D721Med (cell line): ENCODE measurements around the gene OXSR1.
A peak's percentile ranks its signal among the peaks of the same experiment; 100 is the strongest.
"Not testable (repeated sequence)": the region's sequence is repeated elsewhere in the genome, so short reads cannot be mapped to it uniquely, and the experiment has no call there.

Experiments used
- DNase-seq: peaks from one replicate; pipeline ENCODE4 v3.0.0; 2011; ENCODE audit warnings: low spot score; ENCODE audit not compliant: insufficient read length
- FAIRE-seq: peaks from 2 replicates; lab custom pipeline; 2011; peaks lifted over from hg19 to GRCh38; lab: Jason Lieb, UNC
- TF ChIP-seq, protein P1 (sequence below): IDR thresholded peaks from 2 replicates; pipeline ENCODE4 v1.5.1; 2012; ENCODE audit warnings: mild to moderate bottlenecking, control low read depth; ENCODE audit not compliant: insufficient read depth; ENCODE audit errors: missing control alignments

Gene OXSR1

DNA sequence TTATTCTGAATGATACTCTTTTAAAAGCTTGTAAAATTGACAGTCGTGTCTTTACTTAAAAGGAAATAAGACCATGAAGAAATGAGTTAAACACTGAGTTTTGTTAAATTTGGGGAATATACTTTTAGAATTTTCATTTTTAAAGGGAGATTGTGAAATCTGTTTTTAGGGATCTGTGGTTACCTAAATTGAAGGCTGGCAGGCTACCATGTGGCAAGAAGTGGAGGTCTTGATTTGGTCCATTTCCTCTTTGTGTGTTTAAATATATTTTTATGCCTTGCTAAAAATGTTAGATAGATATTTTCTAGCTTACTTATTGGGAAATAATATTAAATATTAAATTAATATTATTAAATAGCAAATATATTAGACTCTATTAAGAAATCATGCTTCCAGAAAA, 63.7 kb downstream of the OXSR1 start:
- FAIRE-seq, result no peak
- no peak for DNase-seq

DNA sequence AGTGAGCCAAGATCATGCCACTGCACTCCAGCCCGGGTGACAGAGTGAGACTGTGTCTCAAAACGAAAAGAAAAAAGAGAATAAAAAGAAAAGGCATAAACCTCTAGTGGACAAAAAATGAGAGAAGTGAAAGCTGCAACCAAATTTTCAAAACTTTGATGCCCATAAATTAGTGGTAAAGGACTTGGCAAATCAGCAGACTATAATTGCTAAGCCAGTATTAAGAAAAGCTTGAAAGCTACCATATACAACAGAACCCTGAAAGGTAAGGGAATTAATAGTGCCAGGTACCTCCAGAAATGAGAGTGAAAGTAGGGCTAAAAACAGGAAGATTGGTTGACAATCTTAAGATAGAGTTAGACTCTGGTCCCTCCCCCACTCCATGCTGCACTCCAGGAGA, 67.4 kb downstream of the OXSR1 start:
- no peak for DNase-seq
- no peak for FAIRE-seq
- TF ChIP-seq, protein P1, sequence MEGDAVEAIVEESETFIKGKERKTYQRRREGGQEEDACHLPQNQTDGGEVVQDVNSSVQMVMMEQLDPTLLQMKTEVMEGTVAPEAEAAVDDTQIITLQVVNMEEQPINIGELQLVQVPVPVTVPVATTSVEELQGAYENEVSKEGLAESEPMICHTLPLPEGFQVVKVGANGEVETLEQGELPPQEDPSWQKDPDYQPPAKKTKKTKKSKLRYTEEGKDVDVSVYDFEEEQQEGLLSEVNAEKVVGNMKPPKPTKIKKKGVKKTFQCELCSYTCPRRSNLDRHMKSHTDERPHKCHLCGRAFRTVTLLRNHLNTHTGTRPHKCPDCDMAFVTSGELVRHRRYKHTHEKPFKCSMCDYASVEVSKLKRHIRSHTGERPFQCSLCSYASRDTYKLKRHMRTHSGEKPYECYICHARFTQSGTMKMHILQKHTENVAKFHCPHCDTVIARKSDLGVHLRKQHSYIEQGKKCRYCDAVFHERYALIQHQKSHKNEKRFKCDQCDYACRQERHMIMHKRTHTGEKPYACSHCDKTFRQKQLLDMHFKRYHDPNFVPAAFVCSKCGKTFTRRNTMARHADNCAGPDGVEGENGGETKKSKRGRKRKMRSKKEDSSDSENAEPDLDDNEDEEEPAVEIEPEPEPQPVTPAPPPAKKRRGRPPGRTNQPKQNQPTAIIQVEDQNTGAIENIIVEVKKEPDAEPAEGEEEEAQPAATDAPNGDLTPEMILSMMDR, result no peak

More for the DNA sequence above, 63.7 kb downstream of the OXSR1 start:
- TF ChIP-seq, protein P1, result no peak

DNA sequence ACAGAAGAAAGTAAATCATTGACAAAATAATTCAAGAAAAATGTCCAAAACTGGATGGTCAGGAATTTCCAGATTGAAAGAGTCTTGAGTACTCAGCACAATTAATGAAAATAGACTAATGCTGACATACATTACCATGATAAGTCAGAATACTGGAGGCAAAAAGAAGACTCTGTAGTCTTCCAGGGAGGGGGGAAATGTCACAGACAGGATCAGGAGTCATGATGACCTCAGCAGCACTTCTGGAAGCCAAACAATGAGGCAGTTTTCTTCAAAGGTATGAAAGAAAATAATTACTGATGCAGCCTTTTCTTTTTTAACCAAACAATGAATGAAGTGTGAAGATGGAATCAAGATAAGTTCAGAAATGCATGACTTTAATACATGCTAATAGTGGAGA, 70.1 kb downstream of the OXSR1 start:
- peak; percentile 6 for FAIRE-seq
- TF ChIP-seq, protein P1, result no peak

DNA sequence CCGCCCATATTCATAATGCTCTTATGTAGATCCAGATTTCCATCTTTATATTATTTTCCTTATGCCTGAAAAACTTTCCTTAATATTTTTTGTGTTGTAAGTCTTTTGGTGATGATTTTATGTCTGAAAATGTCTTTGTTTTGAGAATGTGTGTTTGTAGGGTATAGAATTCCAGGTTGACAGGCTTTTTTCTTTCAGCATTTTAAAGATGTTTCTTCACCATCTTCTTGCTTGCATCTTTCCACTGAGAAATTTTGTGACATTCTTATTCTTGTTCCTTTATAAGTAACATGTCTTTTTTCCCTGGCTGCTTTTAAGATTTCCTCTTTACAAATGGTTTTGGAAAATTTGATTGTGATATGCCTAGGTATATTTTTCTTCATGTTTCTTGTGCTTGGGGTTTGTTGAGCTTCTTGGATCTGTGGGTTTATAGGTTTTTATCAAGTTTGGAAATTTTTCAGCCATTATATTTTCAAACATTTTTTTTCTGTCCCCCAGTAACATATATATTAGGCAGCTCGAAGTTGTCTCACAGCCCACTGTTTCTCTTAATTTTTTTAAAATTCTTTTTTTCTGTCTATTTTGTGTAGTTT, 73.2 kb downstream of the OXSR1 start:
- TF ChIP-seq, protein P1, result no peak
- DNase-seq (no peak), FAIRE-seq (no peak)

More for the DNA sequence above, 70.1 kb downstream of the OXSR1 start:
- DNase-seq, result no peak

DNA sequence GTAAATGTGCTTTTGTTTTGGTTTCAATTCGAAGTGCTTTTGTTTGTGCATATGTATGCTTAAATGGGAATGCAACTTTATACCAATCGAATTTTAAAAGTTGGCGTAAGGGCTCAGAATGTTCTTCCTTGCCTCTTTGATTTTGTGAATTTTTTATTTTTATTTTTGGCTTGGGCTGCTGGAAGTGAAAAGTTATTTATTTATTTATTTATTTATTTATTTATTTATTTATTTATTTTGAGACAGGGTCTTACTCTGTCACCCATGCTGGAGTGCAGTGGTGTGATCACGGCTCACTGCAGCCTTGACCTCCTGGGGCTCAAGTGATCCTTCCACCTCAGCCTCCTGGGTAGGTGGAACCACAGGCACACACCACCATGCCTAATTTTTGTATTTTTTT, 77.5 kb downstream of the OXSR1 start:
- FAIRE-seq, DNase-seq: not testable (repeated sequence)

DNA sequence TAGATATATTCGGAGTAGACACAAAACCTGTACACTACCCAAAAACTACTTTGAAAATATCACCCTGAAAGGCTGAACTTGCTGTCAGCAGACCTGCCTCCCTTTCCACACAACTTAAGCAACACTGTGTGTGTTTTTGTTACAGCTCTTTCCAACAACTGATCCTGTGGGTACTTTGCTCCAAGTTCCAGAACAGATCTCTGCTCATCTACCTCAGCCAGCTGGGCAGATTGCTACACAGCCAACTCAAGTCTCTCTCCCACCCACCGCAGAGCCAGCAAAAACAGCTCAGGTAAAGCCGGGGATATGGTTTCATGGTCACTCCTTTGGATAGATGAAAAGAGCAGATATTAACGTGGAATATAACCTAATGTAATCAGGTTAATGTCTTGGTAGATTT, 80.6 kb downstream of the OXSR1 start:
- no peak for FAIRE-seq
- TF ChIP-seq, protein P1, result no peak
- no peak for DNase-seq

DNA sequence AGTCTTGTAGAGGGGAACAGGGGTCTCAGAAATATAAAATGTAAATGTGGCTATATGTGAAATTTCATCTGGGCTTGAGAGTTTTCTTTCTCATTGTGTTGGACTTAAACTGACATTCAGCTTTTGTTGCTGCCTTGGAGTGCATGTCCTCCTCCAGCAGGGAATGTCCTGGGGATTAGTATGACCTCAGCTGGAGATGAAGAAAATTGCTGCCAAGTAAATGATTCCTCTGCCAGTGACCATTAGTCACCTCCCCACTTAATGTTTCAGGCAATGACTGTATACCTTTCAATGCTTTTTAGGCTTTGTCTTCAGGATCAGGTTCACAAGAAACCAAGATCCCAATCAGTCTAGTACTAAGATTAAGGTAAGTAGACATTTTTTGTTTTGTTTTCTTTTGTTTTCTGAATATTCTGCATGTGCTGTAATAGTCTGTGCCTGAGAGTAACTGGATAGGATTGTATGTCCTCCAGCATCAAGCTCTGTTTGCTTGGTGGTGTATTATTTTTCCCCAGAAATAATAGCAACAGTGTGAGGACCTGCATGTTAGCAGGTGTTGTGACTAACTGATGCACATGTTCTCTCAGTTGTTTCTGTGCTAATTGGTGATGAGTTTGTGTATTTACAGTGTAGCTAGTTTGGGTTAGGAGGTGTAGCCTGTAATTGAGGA, 82.2 kb downstream of the OXSR1 start:
- TF ChIP-seq, protein P1, result no peak
- DNase-seq (no peak), FAIRE-seq (no peak)

DNA sequence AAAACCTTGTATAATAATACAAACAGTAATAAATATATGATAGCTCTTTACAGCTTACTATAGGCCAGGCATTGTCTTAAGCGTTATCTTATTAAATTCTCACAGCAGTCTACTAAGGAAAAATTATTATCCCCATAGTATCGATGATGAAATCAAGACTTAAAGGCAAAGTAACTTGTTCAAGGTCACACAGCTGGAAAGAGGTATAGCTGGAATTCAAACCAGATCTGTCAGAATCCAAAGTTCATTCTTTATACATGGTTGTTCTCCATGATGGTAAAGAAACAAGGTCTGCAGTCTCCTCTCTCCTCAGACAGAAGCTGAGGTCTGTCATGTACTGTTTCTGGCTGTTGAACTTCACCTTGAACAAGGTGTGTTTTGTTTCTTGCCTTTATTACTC, 84.9 kb downstream of the OXSR1 start:
- no peak for FAIRE-seq
- no peak for DNase-seq
- TF ChIP-seq, protein P1, result no peak
